HepG2 (cell line): ENCODE results near the gene VWC2L. TPM values are rescaled to one million over a fixed set of nuclear protein-coding genes. Genes with fewer than 3 reads are reported as not detected.

Source experiments
- ATAC-seq: fragments of 200-7000 bp; cut with Tn5 transposase; 3 replicates; pipeline ENCODE4 v1.9.1; 2020; ENCODE audit warnings: mild to moderate bottlenecking, moderate library complexity
- BruUV-seq: library from RNA; stranded (reverse); fragments of 400-500 nt; replicated peaks from 2 replicates; lab custom pipeline; 2021; lab: Mats Ljungman, UMichigan
- CTCF ChIA-PET: fragments of 300-600 bp; formaldehyde crosslinking; extraction: SDS; loops from one replicate; lab custom pipeline; 2021; ENCODE audit warnings: low total read pairs, inconsistent platforms, low intra/inter-chr PET ratio; lab: Yijun Ruan, JAX
- POLR2A ChIA-PET: fragments of 350-600 bp; sonication (Branson Sonifier 250); formaldehyde crosslinking; loops from one replicate; lab custom pipeline; 2020; ENCODE audit warnings: antibody characterized with exemption, inconsistent platforms; lab: Yijun Ruan, JAX
- DNase-seq: peaks from one replicate; pipeline ENCODE4 v3.0.0-alpha.2; 2015; ENCODE audit warnings: low spot score
- FAIRE-seq: peaks from 3 replicates; lab custom pipeline; 2011; peaks lifted over from hg19 to GRCh38; lab: Jason Lieb, UNC
- H2AFZ ChIP-seq: one replicate; pipeline ENCODE4 v1.6.1; 2011; ENCODE audit warnings: low read length, inconsistent platforms
- H3K27ac ChIP-seq: fragments of 300-600 bp; 3 replicates; pipeline ENCODE4 v1.8.0; 2011; ENCODE audit warnings: mixed run types, mild to moderate bottlenecking, mixed read lengths, low read length, inconsistent platforms; ENCODE audit not compliant: insufficient read depth; ENCODE audit errors: extremely low read length
- H3K27me3 ChIP-seq, 2 experiments: fragments of 200-600 bp in 1 of 2; 2 replicates in 1 of 2; 3 replicates in 1 of 2; pipeline versions ENCODE4 v1.6.0 to v1.8.0; 2011; ENCODE audit warnings: low read length in 2 of 2, mild to moderate bottlenecking in 2 of 2, moderate library complexity in 2 of 2, inconsistent platforms in 1 of 2; ENCODE audit not compliant: insufficient read depth in 2 of 2, control insufficient read depth in 1 of 2
- H3K36me3 ChIP-seq, 2 experiments: fragments of 200-600 bp in 1 of 2; replicated peaks in 1 of 2; 2 replicates in 1 of 2; 3 replicates in 1 of 2; pipeline versions ENCODE4 v1.5.1 to v1.8.0; 2011; ENCODE audit warnings: low read length in 2 of 2, inconsistent platforms in 1 of 2; ENCODE audit not compliant: insufficient read depth in 2 of 2, control insufficient read depth in 1 of 2
- H3K4me1 ChIP-seq: 2 replicates; pipeline ENCODE4 v1.5.1; 2012; ENCODE audit warnings: low read length, inconsistent platforms; ENCODE audit not compliant: insufficient read depth
- H3K4me2 ChIP-seq: 2 replicates; pipeline ENCODE4 v1.6.0; 2011; ENCODE audit warnings: low read depth, low read length, inconsistent platforms
- H3K4me3 ChIP-seq, 3 experiments: fragments of 200-600 bp in 1 of 3; sonication (generic), shearing (Covaris generic) in 1 of 3; replicated peaks in 1 of 3; 2 replicates each; pipeline ENCODE4 v1.5.1; 2011 to 2016; ENCODE audit warnings: low read length in 3 of 3, inconsistent platforms in 2 of 3, low read depth in 2 of 3, mild to moderate bottlenecking in 2 of 3, control low read depth in 1 of 3, mixed read lengths in 1 of 3; ENCODE audit not compliant: insufficient read depth in 1 of 3
- H3K79me2 ChIP-seq: one replicate; pipeline ENCODE4 v1.6.1; 2011; ENCODE audit warnings: low read length, inconsistent platforms; ENCODE audit not compliant: insufficient read depth
- H3K9ac ChIP-seq: 2 replicates; pipeline ENCODE4 v1.6.0; 2011; ENCODE audit warnings: mild to moderate bottlenecking, low read depth, low read length, inconsistent platforms; ENCODE audit not compliant: insufficient read depth
- H3K9me3 ChIP-seq: 2 replicates; pipeline ENCODE4 v1.5.1; 2012; ENCODE audit warnings: mild to moderate bottlenecking, low read length
- H4K20me1 ChIP-seq: 2 replicates; pipeline ENCODE4 v1.6.0; 2011; ENCODE audit warnings: inconsistent platforms, mild to moderate bottlenecking, low read length, moderate library complexity; ENCODE audit not compliant: insufficient read depth
- HOXD1 ChIP-seq: sonication (generic); formaldehyde crosslinking; IDR thresholded peaks from 2 replicates; pipeline ENCODE4 v1.5.0; 2020; ENCODE audit warnings: missing genetic modification reagents
- MBD4 ChIP-seq: IDR thresholded peaks from 2 replicates; pipeline ENCODE4 v1.6.1; 2012; ENCODE audit warnings: low read length, inconsistent platforms, borderline replicate concordance
- NFIB ChIP-seq: sonication (generic); formaldehyde crosslinking; IDR thresholded peaks from 2 replicates; pipeline ENCODE4 v1.9.0; 2021; ENCODE audit warnings: missing genetic modification reagents, mild to moderate bottlenecking, borderline replicate concordance
- NR1H2 ChIP-seq: sonication (generic); formaldehyde crosslinking; IDR thresholded peaks from 2 replicates; pipeline ENCODE4 v1.8.1; 2022; ENCODE audit warnings: low read depth, missing genetic modification reagents, borderline replicate concordance
- PAF1 ChIP-seq: IDR thresholded peaks from 2 replicates; pipeline ENCODE4 v1.6.1; 2016; ENCODE audit warnings: missing genetic modification reagents, missing compliant biosample characterization
- SRSF1 ChIP-seq: fragments of 200-400 bp; formaldehyde crosslinking; optimal IDR thresholded peaks from 2 replicates; pipeline ENCODE3; 2017; ENCODE audit warnings: mild to moderate bottlenecking, low read depth, low read length, moderate library complexity
- ZFP36 ChIP-seq: fragments of 150-350 bp; IDR thresholded peaks from 2 replicates; pipeline ENCODE4 v1.6.1; 2018; ENCODE audit warnings: borderline replicate concordance, low read length, low read depth; ENCODE audit not compliant: partially characterized antibody
- ZNF205 ChIP-seq: IDR thresholded peaks from 2 replicates; pipeline ENCODE4 v1.6.1; 2018; ENCODE audit warnings: missing biosample characterization, missing genetic modification reagents
- ZNF24 ChIP-seq: fragments of 450-650 bp; IDR thresholded peaks from 2 replicates; pipeline ENCODE4 v1.6.1; 2017; ENCODE audit warnings: antibody characterized with exemption, mild to moderate bottlenecking
- ZNF562 ChIP-seq: sonication (generic); formaldehyde crosslinking; IDR thresholded peaks from 2 replicates; pipeline ENCODE4 v1.8.0; 2022; ENCODE audit warnings: missing genetic modification reagents, borderline replicate concordance
- ZNF598 ChIP-seq: sonication (generic); formaldehyde crosslinking; IDR thresholded peaks from 2 replicates; pipeline ENCODE4 v1.5.1; 2020; ENCODE audit warnings: mild to moderate bottlenecking, missing genetic modification reagents, borderline replicate concordance
- ZNF713 ChIP-seq: sonication (generic); formaldehyde crosslinking; IDR thresholded peaks from 2 replicates; pipeline ENCODE4 v1.4.0; 2020; ENCODE audit warnings: mild to moderate bottlenecking, missing genetic modification reagents
- ZNF768 ChIP-seq: sonication (generic); formaldehyde crosslinking; IDR thresholded peaks from 2 replicates; pipeline ENCODE4 v1.4.0; 2020; ENCODE audit warnings: missing genetic modification reagents
- ZNF816 ChIP-seq: sonication (generic); formaldehyde crosslinking; IDR thresholded peaks from 2 replicates; pipeline ENCODE4 v1.8.0; 2022; ENCODE audit warnings: missing genetic modification reagents, mild to moderate bottlenecking, borderline replicate concordance
- WGBS: methylation state at CpG from one replicate; pipeline ENCODE4 v1.1.6; 2017; ENCODE audit warnings: low lambda C conversion rate; 5-methylcytosine and 5-hydroxymethylcytosine counted together
- in situ Hi-C: cut with HindIII; loops from 2 replicates; pipeline ENCODE4 v1.10.0; 2017; ENCODE audit warnings: low pct_unique_long_range_greater_than_20kb; ENCODE audit not compliant: extremely low pct_ligation_motif_present
- intact Hi-C: fragments of 100-400 bp; cut with micrococcal nuclease; formaldehyde crosslinking; loops from one replicate; pipeline ENCODE4 v1.10.0; 2022; ENCODE audit not compliant: unreplicated experiment
- polyA plus RNA-seq, 8 experiments: library from polyadenylated mRNA; depleted of rRNA in 3 of 8; stranded (reverse) in 7 of 8; unstranded in 1 of 8; fragments of >200 nt; fragmentation: Illumina TruSeq in 4 of 8; extraction: Trizol in 4 of 8; gene quantifications; 2 replicates each; pipeline versions ENCODE4 v1.2.1 to v1.2.3, GENCODE V29; 2011 to 2016; ENCODE audit warnings: low read depth in 4 of 8, missing spikeins in 1 of 8, mixed read lengths in 1 of 8; ENCODE audit not compliant: insufficient read depth in 1 of 8
- total RNA-seq, 5 experiments: library from RNA; depleted of rRNA; stranded (reverse); fragments of >200 nt; fragmentation: Illumina TruSeq; extraction: Trizol; gene quantifications; 2 replicates each; pipeline ENCODE4 v1.2.3, GENCODE V29; 2016; ENCODE audit warnings: low read depth in 1 of 5
- TF ChIP-seq, protein P1 (sequence below): sonication (generic); formaldehyde crosslinking; IDR thresholded peaks from 2 replicates; pipeline ENCODE4 v1.4.0; 2020; ENCODE audit warnings: mild to moderate bottlenecking, missing genetic modification reagents
- TF ChIP-seq, protein P2 (sequence below): sonication (generic); formaldehyde crosslinking; IDR thresholded peaks from 2 replicates; pipeline ENCODE4 v1.4.0; 2020; ENCODE audit warnings: missing genetic modification reagents
- TF ChIP-seq, protein P3 (sequence below): sonication (generic); formaldehyde crosslinking; IDR thresholded peaks from 2 replicates; pipeline ENCODE4 v1.5.0; 2020; ENCODE audit warnings: missing genetic modification reagents

Gene VWC2L
- total and polyA plus RNA-seq, 2 of the 13 experiments (the other 11 are each of a cell fraction or from before 2014, with no cell fraction given) = not detected

DNA sequence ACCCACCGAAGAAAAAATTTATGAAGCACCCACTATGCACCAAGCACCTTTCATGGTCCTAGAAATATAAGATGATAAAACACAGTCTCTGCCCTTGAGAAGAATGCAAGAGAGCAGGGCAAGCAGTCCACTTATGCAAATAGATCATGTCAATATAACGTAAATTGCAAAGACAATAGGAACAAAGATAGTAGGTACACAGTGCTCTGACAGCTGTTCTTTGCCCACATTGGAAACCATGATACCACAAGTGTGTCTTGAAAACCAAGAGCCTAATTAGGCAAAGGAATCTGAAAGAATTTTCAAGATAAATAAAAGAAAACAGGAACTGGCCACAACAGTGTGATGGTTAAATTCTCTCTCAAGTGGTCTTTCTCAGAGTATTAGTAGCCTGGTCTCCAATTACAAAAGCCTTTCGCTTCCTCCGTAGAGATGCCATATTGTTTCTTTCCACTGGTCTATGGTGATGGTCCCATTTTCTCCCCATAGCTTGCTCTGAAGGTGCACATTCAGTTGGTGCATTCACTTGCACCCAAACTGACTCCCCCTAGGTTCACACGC is 108.5 kb downstream of the VWC2L start:
- FAIRE-seq (no peak), DNase-seq (no peak)
- no peak overlapping the region for H2AFZ ChIP-seq
- H3K27me3 ChIP-seq = no peaks in the 10 kb centered on the region; a peak in 1 of 5 replicates
- H3K4me2 ChIP-seq = no peak overlapping the region
- no peaks in the 10 kb centered on the region for H3K79me2 ChIP-seq
- no peak overlapping the region for H3K27ac ChIP-seq
- no TSS peak for BruUV-seq
- no peaks in the 10 kb centered on the region for H3K36me3 ChIP-seq
- no peak overlapping the region for H3K9ac ChIP-seq
- 17% methylated on average over 5 of the region's 5 CpGs for WGBS
- no peak for TF ChIP-seq ZNF24
- no peak for TF ChIP-seq ZNF562
- TF ChIP-seq HOXD1 = no peak
- no peak for TF ChIP-seq MBD4
- no peak for TF ChIP-seq ZNF816
- no peak for TF ChIP-seq SRSF1
- TF ChIP-seq ZFP36 = no peak
- TF ChIP-seq, all 625 proteins: peak for 0
- in situ Hi-C loops (no loop called here), intact Hi-C loops (no loop called here)
- no peak for ATAC-seq
- no peak overlapping the region for H3K4me3 ChIP-seq
- H3K4me1 ChIP-seq = no peaks in the 10 kb centered on the region
- CTCF ChIA-PET = no interaction called here
- H3K9me3 ChIP-seq = no peaks in the 10 kb centered on the region
- POLR2A ChIA-PET = no interaction called here
- H4K20me1 ChIP-seq = no peaks in the 10 kb centered on the region

DNA sequence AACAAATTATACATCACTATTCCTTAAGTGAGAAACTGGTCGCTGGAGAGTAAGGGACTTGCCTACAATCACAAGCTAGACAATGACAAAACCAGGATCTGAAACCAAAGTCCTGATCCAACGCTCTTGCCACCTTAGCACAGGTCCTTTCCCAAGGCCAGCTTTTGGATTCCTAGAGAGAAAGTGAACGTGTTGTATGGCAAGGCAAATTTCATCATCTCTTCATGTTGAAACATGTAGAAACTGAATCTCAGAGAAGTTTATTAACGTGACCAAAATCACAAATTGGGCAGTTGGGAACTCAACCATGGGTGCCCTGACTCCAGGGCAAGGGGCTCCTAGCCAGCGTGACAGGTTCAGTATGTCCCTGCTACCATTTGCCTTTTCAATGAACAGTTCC is 118.2 kb downstream of the VWC2L start:
- intact Hi-C loops (no loop called here), in situ Hi-C loops (no loop called here)
- POLR2A ChIA-PET = no interaction called here
- H3K4me2 ChIP-seq = no peak overlapping the region
- no peak overlapping the region for H3K4me3 ChIP-seq
- no peaks in the 10 kb centered on the region for H3K27me3 ChIP-seq
- no peak for DNase-seq
- no TSS peak for BruUV-seq
- H3K36me3 ChIP-seq = no peaks in the 10 kb centered on the region
- no peak for ATAC-seq
- H3K9me3 ChIP-seq = no peaks in the 10 kb centered on the region
- no peak overlapping the region for H2AFZ ChIP-seq
- FAIRE-seq = no peak
- WGBS = 3% methylated on average over 5 of the region's 5 CpGs
- CTCF ChIA-PET = no interaction called here
- no peak overlapping the region for H3K9ac ChIP-seq
- H3K79me2 ChIP-seq = no peaks in the 10 kb centered on the region
- H4K20me1 ChIP-seq = no peaks in the 10 kb centered on the region
- H3K4me1 ChIP-seq = no peaks in the 10 kb centered on the region
- H3K27ac ChIP-seq = no peak overlapping the region
- no peak for TF ChIP-seq ZNF598 (CRISPR knock-in tag)
- TF ChIP-seq ZNF768 (CRISPR knock-in tag) = no peak
- TF ChIP-seq, protein P1, sequence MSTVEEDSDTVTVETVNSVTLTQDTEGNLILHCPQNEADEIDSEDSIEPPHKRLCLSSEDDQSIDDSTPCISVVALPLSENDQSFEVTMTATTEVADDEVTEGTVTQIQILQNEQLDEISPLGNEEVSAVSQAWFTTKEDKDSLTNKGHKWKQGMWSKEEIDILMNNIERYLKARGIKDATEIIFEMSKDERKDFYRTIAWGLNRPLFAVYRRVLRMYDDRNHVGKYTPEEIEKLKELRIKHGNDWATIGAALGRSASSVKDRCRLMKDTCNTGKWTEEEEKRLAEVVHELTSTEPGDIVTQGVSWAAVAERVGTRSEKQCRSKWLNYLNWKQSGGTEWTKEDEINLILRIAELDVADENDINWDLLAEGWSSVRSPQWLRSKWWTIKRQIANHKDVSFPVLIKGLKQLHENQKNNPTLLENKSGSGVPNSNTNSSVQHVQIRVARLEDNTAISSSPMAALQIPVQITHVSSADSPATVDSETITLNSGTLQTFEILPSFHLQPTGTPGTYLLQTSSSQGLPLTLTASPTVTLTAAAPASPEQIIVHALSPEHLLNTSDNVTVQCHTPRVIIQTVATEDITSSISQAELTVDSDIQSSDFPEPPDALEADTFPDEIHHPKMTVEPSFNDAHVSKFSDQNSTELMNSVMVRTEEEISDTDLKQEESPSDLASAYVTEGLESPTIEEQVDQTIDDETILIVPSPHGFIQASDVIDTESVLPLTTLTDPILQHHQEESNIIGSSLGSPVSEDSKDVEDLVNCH (CRISPR knock-in tag) = no peak
- TF ChIP-seq PAF1 (CRISPR knock-in tag) = no peak
- no peak for TF ChIP-seq NFIB (CRISPR knock-in tag)
- TF ChIP-seq, protein P2, sequence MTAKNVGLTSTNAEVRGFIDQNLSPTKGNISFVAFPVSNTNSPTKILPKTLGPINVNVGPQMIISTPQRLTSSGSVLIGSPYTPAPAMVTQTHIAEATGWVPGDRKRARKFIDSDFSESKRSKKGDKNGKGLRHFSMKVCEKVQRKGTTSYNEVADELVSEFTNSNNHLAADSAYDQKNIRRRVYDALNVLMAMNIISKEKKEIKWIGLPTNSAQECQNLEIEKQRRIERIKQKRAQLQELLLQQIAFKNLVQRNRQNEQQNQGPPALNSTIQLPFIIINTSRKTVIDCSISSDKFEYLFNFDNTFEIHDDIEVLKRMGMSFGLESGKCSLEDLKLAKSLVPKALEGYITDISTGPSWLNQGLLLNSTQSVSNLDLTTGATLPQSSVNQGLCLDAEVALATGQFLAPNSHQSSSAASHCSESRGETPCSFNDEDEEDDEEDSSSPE = no peak
- no peak for TF ChIP-seq ZNF205 (CRISPR knock-in tag)
- TF ChIP-seq ZNF713 (CRISPR knock-in tag) = no peak
- TF ChIP-seq NR1H2 (CRISPR knock-in tag) = no peak
- TF ChIP-seq, protein P3, sequence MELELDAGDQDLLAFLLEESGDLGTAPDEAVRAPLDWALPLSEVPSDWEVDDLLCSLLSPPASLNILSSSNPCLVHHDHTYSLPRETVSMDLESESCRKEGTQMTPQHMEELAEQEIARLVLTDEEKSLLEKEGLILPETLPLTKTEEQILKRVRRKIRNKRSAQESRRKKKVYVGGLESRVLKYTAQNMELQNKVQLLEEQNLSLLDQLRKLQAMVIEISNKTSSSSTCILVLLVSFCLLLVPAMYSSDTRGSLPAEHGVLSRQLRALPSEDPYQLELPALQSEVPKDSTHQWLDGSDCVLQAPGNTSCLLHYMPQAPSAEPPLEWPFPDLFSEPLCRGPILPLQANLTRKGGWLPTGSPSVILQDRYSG (CRISPR knock-in tag) = no peak
